NCI-H2196 treated with DMSO at 0.1 percent for 48 hours (cell line): ENCODE data around the gene DOCK1.

Experiments used
- DNase-seq: peaks from one replicate; lab custom pipeline; 2025; ENCODE audit not compliant: unreplicated experiment; lab: John Stamatoyannopoulos, UW

Gene DOCK1

DNA sequence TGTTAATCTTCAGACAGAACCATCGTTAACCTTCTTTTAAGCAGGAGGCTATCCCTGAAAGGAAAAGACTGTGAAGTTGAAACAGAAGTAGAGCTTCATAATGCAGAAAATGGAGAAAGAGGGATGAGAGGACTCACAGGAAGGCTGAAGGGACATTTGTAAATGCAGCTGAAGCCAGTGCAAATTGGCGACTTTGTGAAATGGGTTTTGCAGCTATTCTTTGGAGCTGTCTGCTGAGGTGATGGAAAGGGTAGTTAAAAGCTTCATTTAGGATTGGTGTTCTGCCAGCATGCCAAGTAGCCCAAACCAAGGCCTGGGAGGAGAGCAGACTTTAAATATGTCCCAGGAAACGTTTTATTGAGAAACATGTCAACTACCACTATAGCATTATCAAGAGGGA is 168.4 kb downstream of the DOCK1 start:
- no peak for DNase-seq

DNA sequence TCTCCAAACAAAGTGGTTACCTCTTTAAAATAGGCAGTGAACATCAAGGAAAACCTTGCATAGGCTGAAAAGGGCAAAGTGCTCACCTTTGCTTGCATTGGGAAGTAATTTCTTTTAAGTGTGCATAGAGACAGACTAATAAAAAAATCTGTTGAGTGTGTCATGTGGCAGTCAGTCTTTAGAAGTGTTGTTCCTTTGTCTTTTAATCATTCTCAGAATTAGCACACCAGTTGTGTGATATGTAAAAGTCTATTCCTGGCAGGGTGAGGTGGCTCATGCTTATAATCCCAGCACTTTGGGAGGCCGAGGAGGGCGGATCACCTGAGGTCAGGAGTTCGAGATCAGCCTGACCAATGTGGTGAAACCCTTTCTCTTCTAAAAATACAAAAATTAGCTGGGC is 174.2 kb downstream of the DOCK1 start:
- no peak for DNase-seq

DNA sequence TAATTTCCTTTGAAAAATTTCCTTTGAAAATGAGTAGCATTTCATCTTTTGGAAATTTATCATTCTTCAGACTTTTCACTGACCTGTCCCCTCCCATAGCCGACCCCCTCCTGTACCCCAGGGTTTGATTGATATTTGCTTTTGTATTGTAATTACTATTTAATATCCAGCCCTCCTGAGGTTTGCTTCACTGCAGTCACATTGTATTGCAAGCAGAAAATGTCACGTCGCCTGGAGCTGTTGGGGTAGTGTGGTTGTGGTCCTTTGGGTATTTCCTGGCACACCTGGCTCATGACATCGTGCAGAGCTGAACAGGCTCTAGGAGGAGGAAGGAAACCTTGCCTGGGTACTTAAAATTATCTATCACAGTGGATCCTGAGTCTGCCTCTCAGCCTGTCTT is 175.1 kb downstream of the DOCK1 start:
- no peak for DNase-seq

DNA sequence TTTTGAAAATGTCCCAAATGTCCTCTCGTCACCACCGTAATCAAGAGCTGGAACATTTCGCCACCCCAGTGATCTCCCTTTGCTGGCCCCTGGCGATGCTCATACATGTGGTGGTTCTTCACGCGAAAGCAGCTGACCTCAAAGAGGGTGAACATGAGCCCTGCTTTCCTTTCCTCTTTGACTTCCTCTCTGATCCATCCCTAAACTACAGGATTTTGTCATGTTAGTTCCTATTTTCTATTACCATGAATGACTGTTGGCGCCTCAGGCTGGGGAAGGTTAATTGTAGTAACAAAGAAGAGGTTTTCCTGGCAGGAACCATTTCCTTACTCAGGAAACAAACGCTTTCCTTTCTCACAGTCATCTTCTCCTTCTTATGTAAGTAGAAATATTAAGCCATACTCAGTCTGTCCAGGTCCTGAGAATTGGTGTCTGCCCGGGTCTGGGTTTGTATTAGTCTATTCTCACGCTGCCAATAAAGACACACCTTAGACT is 176.7 kb downstream of the DOCK1 start:
- DNase-seq, result no peak

DNA sequence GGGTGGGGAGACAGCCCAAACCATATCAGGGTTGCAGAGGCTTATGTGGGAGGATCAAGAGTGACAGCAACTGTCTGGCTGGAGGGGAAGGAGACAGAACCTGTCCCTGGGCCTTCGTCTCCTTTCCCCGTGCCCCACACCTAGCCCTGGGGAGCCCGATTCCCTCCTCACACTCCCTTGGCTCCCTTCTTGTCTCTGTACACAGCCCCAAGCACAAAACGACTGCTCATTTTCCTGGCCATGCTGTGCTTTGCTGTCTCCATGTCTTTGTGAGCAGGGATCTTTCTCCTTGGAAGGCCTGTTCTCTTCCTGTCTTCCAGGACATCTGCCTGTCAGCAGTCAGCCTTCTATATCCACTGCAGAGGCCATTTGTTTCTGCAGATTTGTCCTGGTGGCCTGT is 177.4 kb downstream of the DOCK1 start:
- no peak for DNase-seq

DNA sequence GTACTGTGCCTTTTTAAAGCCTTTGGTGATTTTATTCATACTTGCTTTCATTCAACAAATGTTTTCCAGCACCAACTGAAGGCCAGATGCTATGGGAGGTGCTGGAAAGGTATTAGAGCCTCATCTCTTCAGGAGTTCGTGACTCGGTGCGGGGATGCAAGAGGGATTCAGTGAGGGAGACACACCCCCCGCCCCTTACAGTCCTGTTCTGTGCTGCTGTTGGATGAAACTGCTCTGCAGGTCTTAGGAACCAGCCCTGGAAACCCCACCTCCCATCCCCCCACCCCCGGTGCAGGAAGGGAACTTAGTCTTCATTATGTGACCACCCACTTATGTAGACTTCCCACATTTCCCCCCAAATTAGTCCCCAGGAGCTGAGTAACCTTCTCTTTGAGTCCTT is 180.7 kb downstream of the DOCK1 start:
- no peak for DNase-seq

DNA sequence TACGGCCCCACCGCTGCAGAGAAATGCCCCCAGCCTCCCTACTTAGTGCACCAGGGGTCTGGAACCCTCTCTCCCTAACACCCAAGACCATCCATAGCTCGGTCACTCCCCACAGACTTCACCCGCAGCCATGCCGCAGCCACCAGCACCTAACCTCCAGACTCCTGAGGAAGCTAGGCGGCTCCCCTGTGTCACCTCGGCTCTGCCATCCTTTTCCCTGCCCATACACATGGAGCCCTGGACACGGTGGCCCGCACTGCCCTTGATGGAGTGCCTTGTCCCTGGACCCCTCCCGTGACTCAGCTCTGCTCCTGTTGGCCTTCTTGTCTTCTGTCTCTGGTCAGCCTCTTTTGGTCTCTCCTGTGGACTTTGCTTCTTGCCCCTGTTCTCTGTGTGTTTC is 183.7 kb downstream of the DOCK1 start:
- no peak for DNase-seq

DNA sequence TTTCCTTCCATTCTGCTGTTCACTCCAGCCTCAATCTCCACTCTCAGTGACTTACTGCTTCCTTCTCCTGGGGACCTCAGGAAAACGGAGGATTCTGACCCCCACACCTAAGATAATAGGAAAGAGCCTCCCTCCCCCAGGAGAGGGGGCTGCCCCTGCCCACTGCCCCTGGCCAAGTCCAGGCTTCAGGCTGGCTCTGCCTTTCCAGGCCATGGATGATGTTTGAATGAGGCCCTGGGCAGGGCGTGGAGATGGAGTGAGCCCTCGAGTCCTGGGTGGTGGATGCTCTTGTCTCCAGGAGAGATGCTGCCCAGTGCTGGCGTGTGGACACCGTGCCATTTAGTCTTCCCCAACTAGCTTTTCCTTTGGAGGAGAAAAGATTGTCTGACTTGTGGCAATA is 184.2 kb downstream of the DOCK1 start:
- DNase-seq, result no peak

DNA sequence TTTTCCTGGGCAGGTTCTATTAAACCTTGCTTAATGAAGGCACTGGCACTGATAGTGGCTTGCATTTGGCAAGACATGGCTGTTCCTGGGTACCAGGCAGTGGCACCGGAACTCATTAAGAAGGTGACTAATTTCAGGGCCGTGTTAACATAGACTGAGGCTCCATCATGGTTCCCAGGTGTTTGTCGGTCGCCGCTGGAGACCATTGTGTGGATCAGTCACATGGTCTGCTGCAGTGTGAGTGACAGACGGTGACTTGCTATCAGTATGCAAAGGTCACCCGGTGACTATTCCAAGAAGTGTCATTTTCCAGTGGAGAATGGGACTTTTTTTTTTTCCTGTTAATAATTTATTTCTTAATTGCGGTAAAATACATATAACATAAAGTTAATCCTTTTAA is 184.9 kb downstream of the DOCK1 start:
- DNase-seq, result no peak

DNA sequence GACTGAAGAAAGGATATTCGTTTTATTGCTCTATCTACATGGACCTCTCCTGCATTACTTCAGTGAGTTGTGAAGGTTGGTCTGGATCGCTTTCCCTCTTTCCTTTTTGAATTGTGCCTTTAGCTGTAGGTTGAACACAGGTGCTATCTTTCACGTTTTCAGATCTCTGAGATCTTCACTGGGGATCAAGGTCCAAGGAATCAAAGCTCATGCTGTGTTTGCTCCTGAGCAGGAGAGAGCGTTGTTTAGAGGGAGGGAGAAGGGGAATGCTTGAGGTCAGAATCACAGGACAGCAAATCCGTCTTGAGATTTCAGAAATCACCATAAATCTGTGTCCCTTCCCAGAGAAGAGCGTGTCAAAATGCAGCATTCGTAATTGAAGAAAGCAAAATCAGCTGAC is 186.1 kb downstream of the DOCK1 start:
- no peak for DNase-seq

DNA sequence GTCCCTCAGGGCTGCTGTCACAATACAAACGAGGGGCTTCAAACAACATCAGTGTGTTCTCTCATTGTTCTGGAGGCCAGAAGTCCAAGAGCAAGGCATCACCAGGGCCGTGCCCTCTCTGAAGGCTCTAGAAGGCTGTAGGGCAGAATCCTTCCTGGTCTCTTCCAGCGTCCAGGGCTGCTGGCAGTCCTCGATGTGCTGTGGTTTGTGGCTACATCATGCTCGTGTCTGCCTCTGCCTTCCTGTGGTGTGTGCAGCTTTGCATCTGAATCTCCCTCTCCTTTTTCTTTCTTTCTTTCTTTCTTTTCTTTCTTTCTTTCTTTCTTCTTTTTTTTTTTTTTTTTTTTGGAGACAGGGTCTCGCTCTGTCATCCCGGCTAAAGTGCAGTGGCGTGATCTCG is 187.7 kb downstream of the DOCK1 start:
- no peak for DNase-seq

DNA sequence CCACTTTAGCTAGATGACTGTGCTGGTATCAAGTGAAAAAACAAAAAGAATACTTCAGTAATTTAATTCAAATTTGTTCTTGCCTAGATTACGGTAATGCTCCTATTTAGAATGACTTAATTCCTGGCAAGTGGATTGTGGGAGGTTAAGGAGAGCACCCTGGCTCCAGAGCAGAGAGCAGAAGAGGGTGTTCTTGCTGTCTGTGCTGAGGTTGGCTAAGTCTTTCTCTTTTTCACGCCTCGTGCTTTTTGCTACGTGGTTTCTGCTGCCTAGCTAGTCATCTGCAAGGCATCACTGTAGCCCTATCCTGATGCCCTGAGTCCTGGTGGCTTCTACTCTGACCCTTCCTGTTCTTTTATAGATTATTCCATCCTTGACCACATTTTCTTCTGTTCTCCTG is 189.8 kb downstream of the DOCK1 start:
- DNase-seq, result no peak

DNA sequence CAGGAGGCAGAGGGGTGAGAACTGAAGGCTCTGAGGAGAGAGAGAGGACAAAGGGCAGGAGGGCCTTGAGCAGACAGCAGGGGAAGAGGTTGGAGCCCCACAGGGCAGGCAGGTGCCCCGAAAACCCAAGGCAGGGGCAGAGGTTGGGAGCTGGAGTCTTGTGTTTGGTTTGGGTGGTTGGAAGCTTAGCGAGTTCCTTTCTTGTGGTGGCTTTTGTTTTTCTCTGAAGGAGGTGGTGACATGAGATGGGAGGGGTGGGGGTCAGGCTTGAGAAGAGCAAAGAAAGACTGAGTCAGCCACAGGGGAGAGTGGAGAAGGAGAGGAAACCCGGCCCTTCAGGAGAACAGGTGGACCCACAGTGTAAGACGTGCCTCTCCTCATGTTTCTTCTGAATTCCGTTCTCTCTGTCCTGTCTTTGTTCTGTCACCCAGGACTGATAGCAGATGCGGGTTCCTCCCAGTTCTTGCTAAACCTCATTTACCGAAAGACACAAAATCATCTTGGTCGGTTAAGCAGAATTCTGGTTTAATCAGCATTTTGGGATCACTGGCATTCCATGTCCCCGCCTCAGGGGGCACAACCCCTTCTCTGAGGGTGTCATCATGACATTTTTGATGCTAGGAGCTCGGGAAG is 195.9 kb downstream of the DOCK1 start:
- no peak for DNase-seq

DNA sequence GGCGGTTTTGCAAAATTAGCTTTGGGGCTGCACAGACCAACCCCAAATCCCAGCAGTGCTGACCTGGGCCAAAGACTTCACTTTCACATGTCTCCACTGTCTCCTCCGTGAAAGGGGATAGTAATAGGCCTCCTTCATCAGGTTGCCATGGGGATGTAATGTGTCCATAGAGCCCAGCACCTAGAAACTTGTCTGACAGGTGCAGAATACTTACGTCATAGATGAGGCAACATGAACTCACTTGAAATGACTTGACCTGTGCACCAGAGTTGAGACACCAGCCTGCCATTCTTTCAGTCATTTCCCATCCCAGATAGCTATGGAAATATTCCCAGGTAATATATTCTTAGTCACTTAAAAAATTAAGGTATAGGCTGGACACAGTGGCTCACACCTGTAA is 196.9 kb downstream of the DOCK1 start:
- no peak for DNase-seq

DNA sequence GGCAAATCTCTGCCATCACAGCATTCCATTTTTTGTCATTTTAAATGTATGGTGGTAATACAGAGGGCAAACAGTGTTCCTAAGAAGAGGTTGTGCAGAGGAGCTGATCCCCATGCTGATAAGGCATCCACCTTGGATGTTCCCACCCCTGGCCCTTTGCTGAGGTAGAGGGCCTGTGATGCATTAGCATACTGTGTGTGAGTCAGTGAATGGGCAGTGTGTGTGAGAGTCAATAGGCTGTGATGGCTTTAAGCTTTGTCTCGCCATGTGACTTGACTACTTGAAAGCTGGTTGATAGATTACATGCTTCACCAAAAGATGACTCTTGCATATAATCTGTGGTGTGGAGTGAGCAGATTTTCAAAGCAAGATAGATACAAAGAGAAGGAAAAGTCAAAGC is 209.9 kb downstream of the DOCK1 start:
- DNase-seq, result no peak

DNA sequence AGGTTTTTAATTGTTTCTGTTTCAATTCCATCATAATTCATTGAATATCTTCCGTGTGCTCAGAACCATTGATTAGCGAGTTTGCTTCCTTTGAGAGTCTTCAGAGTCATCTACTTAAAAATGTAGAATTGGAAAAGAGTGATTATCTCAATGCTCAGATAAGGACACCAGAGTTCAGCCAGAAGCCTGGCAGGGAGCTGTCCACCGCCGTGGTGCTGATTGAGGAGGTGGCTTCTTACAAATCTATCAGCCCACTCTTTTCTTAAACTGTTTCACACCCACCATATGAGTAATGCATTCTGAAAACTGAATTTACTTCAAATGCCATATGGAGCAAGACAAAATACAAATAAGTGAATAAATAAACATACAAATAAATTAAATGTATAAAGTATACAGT is 211.9 kb downstream of the DOCK1 start:
- DNase-seq, result no peak

DNA sequence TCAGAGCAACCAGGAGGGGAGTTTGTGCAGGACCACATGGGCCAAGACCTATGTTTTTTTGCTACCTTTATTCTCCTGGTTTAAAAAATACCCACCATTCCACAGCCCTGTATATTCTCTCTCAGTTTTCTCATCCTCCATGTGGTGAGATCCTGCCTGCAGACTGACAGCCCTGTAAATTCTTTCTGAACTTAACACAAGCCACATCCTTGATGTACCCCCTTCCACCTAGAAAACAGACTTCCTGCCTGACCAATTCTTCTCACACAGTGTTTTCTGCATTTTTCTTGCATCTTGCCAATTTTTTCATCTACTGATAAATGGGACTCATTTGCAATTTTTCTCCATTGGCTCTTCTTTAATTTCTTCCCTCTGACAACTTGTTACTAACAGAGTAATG is 212.8 kb downstream of the DOCK1 start:
- no peak for DNase-seq

DNA sequence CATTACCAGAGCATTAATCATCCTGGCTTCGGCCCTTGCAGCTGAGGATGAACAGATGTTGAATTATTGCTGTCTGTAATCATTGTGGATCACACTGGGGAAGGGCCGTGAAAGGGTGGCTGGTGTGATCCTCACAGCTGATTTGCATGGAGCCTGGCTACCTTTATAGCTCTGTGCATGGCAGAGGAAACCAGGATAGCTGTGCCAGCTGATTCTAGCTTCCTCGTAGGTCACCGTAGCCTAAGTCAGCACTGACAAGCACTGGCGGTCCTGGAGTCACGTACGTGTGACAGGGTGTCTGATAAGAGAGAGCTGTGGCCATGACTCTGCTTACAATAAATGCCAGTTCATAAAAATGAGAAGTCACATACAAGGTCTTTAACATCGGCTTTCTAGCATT is 214.7 kb downstream of the DOCK1 start:
- no peak for DNase-seq

DNA sequence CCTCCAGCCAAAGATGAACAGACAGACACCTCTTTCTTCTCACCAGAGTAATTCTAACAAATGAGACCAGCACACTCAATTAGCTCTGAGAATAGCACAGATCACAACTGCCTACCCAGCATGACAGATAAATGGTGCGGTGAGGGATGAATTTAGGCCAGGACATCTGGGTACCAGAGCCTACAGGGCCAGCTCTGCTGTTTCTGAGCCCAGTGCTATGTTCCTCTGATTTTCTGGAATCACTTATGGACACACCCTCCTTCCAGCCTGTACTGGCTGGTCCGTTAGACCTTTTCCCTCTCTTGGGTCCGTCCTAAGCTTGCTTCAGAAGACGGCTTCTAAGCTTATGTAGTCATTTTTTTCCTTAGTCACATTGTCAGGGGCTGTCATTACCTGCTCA is 217.6 kb downstream of the DOCK1 start:
- DNase-seq, result no peak

DNA sequence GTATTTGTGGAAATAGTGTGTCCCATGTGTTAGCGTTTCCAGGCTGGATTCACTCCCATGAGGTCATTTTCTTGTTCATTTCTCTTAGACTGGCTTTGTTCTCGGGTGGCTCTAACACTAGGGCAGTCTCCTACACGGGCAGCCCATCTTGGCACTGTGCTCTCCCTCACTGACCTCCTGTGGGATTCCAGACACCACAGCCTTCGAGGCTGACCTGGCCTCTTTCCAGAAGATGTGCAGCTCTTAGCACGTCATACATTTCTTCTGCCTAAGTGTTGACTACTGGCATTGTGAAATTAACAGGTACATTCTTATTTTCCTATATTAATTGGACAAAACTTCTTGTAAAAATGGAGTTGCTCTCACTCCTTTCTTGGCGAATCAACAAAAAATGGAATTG is 218.4 kb downstream of the DOCK1 start:
- DNase-seq, result no peak

DNA sequence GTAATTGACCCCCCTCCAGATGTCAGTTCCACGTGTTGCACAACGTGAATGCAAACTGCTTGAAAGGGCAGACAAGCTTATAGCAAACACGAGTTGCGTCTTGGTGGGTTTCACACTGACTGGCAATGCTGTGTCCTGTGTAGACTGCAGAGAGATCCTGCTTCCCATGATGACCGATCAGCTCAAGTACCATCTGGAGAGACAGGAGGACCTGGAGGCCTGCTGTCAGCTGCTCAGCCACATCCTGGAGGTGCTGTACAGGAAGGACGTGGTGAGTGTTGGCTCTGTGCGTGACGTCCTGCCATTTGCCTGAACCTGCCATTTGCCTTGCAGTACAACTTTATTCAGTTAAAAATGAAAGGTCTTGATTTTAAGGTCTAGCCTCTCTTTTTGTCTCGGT is 220.1 kb downstream of the DOCK1 start:
- no peak for DNase-seq

DNA sequence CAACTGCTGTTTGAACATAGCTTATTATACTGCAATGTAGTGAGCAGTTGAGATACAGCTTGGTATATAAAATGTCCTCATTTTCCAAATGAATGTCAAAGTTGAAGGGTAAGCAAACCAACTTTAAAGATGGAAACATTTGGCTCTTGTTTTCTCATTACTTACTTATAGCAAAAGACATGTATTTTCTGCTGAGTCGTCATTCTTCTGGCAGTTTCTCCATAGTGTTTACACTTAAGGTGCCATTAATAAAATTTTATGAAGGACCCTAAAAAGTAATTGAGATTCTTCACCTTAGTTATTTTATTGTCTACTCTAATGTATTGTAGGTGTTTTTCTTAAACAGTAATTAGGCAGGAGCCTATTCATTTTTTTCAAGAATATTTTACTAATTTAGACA is 222.6 kb downstream of the DOCK1 start:
- no peak for DNase-seq

DNA sequence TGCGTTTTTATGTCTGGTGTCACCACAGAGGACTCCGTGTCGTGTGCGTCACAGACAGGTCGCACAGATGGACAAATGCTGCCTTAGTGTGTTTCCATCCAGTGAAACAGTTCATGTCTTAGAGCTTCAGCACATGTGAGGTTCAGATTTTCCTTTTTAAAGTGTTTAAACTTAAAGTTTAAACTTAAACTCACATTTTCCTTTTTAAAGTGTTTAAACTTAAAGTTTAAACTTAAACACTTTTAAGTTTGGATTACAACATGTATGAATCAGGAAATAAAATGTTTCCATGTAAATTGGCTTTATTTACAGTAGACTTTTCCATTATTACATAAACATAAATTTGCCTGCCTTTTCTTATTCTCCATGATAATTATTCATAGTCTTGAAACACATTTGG is 223.9 kb downstream of the DOCK1 start:
- DNase-seq, result no peak

DNA sequence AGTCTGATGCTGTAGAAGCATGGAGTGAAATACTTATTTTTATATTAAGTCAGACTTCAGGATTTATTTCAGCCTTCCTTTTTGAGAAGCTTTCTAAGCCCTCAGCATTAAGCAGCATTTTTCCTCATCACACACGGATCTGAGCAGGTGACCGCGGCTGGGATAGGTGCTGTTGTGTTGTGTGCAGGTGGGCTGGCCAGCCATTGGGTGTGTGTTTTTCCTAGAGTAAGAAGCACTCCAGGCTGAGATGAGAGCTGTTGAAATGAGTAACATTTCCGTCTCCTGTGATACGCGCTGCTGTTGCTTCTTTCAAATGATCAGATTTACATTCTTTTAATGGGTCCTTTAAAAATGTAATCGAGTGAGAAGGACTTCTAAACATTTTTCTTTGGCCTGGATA is 227.2 kb downstream of the DOCK1 start:
- DNase-seq, result no peak
